Stomach smooth muscle (tissue), 2 donors: ENCODE measurements around the gene ANK2.
"Not testable (repeated sequence)": the region's sequence is repeated elsewhere in the genome, so short reads cannot be mapped to it uniquely, and the experiment has no call there.

Experiments used
- H3K27ac ChIP-seq: one replicate; pipeline ENCODE4 v1.7.0; 2013; ENCODE audit warnings: mild to moderate bottlenecking, low read length, inconsistent platforms
- H3K27me3 ChIP-seq, 2 donors: one replicate each; pipeline ENCODE4 v1.7.0; 2013; ENCODE audit warnings: low read length in 2 of 2; ENCODE audit not compliant: insufficient read depth in 2 of 2, control insufficient read depth in 1 of 2
- H3K36me3 ChIP-seq, 2 donors: one replicate each; pipeline ENCODE4 v1.7.0; 2013; ENCODE audit warnings: low read length in 2 of 2; ENCODE audit not compliant: control insufficient read depth in 2 of 2, insufficient read depth in 2 of 2
- H3K4me1 ChIP-seq: one replicate; pipeline ENCODE4 v1.7.0; 2013; ENCODE audit warnings: low read length; ENCODE audit not compliant: control insufficient read depth, insufficient read depth
- H3K4me3 ChIP-seq, 2 donors: one replicate each; pipeline ENCODE4 v1.7.0; 2013; ENCODE audit warnings: low read length in 2 of 2
- H3K9ac ChIP-seq, 2 donors: one replicate each; pipeline ENCODE4 v1.7.0; 2013; ENCODE audit warnings: low read length in 2 of 2, mild to moderate bottlenecking in 1 of 2
- H3K9me3 ChIP-seq, 2 donors: one replicate each; pipeline ENCODE4 v1.7.0; 2013; ENCODE audit warnings: low read length in 2 of 2; ENCODE audit not compliant: control insufficient read depth in 2 of 2
- donor health status: healthy.
- donor health status: Pancreatic carcinoma.

ANK2 gene

GRCh38 chr4:113169368-113169767 lies 119.9 kb downstream of the ANK2 start:
- Histone ChIP-seq H3K36me3 (no peaks in the 10 kb centered on the region), H3K27ac (no peak overlapping the region), H3K4me3 (no peak overlapping the region), H3K4me1 (no peaks in the 10 kb centered on the region), H3K27me3 (no peaks in the 10 kb centered on the region), H3K9ac (no peak overlapping the region), H3K9me3 (no peaks in the 10 kb centered on the region)

- H3K36me3 ChIP-seq = no peaks in the 10 kb centered on the region
- H3K27me3 ChIP-seq = no peaks in the 10 kb centered on the region
- no peak overlapping the region for H3K4me3 ChIP-seq
- H3K9me3 ChIP-seq = no peaks in the 10 kb centered on the region
- H3K27ac ChIP-seq = no peak overlapping the region
- no peak overlapping the region for H3K9ac ChIP-seq
- H3K4me1 ChIP-seq = no peaks in the 10 kb centered on the region
Observed at GRCh38 chr4:113170115-113170804, 120.8 kb downstream of the ANK2 start.

- Histone ChIP-seq H3K36me3 (no peaks in the 10 kb centered on the region), H3K27ac (no peak overlapping the region), H3K9me3 (no peaks in the 10 kb centered on the region), H3K4me1 (no peaks in the 10 kb centered on the region), H3K27me3 (no peaks in the 10 kb centered on the region), H3K4me3 (no peak overlapping the region), H3K9ac (no peak overlapping the region)
Observed at GRCh38 chr4:113170805-113171468, 121.5 kb downstream of the ANK2 start.

GRCh38 chr4:113173126-113173792 lies 123.8 kb downstream of the ANK2 start:
- Histone ChIP-seq H3K4me3 (no peak overlapping the region), H3K27ac (no peak overlapping the region), H3K36me3 (no peaks in the 10 kb centered on the region), H3K4me1 (no peaks in the 10 kb centered on the region), H3K9me3 (no peaks in the 10 kb centered on the region), H3K9ac (no peak overlapping the region), H3K27me3 (no peaks in the 10 kb centered on the region)

- no peak overlapping the region for H3K27ac ChIP-seq
- H3K9ac ChIP-seq = no peak overlapping the region
Observed at GRCh38 chr4:113173793-113174264, 124.4 kb downstream of the ANK2 start.

GRCh38 chr4:113179091-113179490 lies 129.6 kb downstream of the ANK2 start:
- no peak overlapping the region for H3K4me3 ChIP-seq
- no peak overlapping the region for H3K9ac ChIP-seq
- no peak overlapping the region for H3K27ac ChIP-seq
- H3K9me3 ChIP-seq = no peaks in the 10 kb centered on the region
- H3K4me1 ChIP-seq = no peaks in the 10 kb centered on the region
- no peaks in the 10 kb centered on the region for H3K27me3 ChIP-seq
- H3K36me3 ChIP-seq = no peaks in the 10 kb centered on the region

More at GRCh38 chr4:113173793-113174264, 124.4 kb downstream of the ANK2 start:
- Histone ChIP-seq H3K9me3 (no peaks in the 10 kb centered on the region), H3K36me3 (no peaks in the 10 kb centered on the region), H3K4me1 (no peaks in the 10 kb centered on the region), H3K4me3 (no peak overlapping the region), H3K27me3 (no peaks in the 10 kb centered on the region)

- Histone ChIP-seq H3K27me3 (no peaks in the 10 kb centered on the region), H3K9me3 (no peaks in the 10 kb centered on the region), H3K9ac (no peak overlapping the region), H3K4me3 (no peak overlapping the region), H3K27ac (no peak overlapping the region), H3K36me3 (no peaks in the 10 kb centered on the region), H3K4me1 (no peaks in the 10 kb centered on the region)
Observed at GRCh38 chr4:113179996-113180395, 130.5 kb downstream of the ANK2 start.

- Histone ChIP-seq H3K9ac (no peak overlapping the region), H3K9me3 (no peaks in the 10 kb centered on the region), H3K4me1 (no peaks in the 10 kb centered on the region), H3K27ac (no peak overlapping the region), H3K27me3 (no peaks in the 10 kb centered on the region), H3K4me3 (no peak overlapping the region), H3K36me3 (no peaks in the 10 kb centered on the region)
Observed at GRCh38 chr4:113181289-113182007, 132.0 kb downstream of the ANK2 start.

- Histone ChIP-seq H3K27ac (no peak overlapping the region), H3K9ac (no peak overlapping the region), H3K4me3 (no peak overlapping the region), H3K36me3 (no peaks in the 10 kb centered on the region), H3K27me3 (no peaks in the 10 kb centered on the region), H3K9me3 (no peaks in the 10 kb centered on the region), H3K4me1 (no peaks in the 10 kb centered on the region)
Observed at GRCh38 chr4:113183032-113183605, 133.7 kb downstream of the ANK2 start.

- H3K4me3 ChIP-seq, H3K36me3 ChIP-seq, H3K4me1 ChIP-seq, H3K9ac ChIP-seq, H3K27ac ChIP-seq, H3K27me3 ChIP-seq, H3K9me3 ChIP-seq: not testable (repeated sequence)
Observed at GRCh38 chr4:113186220-113186619, 136.8 kb downstream of the ANK2 start.
